GM12878 (cell line): ENCODE data around the gene GPR155. TPM values are rescaled to one million over a fixed set of nuclear protein-coding genes. Genes with fewer than 3 reads are reported as not detected.

Experiments
- ATAC-seq: fragments of 200-7000 bp; cut with Tn5 transposase; 3 replicates; pipeline ENCODE4 v1.9.1; 2020; ENCODE audit warnings: mild to moderate bottlenecking, moderate library complexity
- BruUV-seq: library from RNA; stranded (reverse); fragments of 400-500 nt; replicated peaks from 2 replicates; lab custom pipeline; 2021; lab: Mats Ljungman, UMichigan
- CTCF ChIA-PET: fragments of 300-600 bp; sonication (Branson Sonifier 250); formaldehyde crosslinking; extraction: SDS; loops from one replicate; lab custom pipeline; 2021; ENCODE audit warnings: inconsistent platforms; lab: Yijun Ruan, JAX
- POLR2A ChIA-PET: fragments of 350-600 bp; formaldehyde crosslinking; extraction: SDS; loops from one replicate; lab custom pipeline; 2021; ENCODE audit warnings: inconsistent platforms; lab: Charles Lee
- RAD21 ChIA-PET: fragments of 300-600 bp; sonication (Branson Sonifier 250); formaldehyde crosslinking; loops from one replicate; lab custom pipeline; 2023; ENCODE audit warnings: antibody characterized with exemption; ENCODE audit not compliant: unreplicated experiment; lab: Charles Lee
- SMC1A ChIA-PET: fragments of 300-600 bp; sonication (Branson Sonifier 250); formaldehyde crosslinking; loops from one replicate; lab custom pipeline; 2023; ENCODE audit not compliant: unreplicated experiment, uncharacterized antibody; lab: Charles Lee
- DNase-seq: peaks from one replicate; pipeline ENCODE4 v3.0.0-alpha.2; 2011; ENCODE audit warnings: low read depth, low spot score
- FAIRE-seq: peaks from 3 replicates; lab custom pipeline; 2011; peaks lifted over from hg19 to GRCh38; lab: Jason Lieb, UNC
- H2AFZ ChIP-seq: 2 replicates; pipeline ENCODE4 v1.6.0; 2011; ENCODE audit warnings: low read depth, low read length, control low read depth; ENCODE audit not compliant: control insufficient read depth
- H3K27ac ChIP-seq: 2 replicates; pipeline ENCODE4 v1.5.1; 2011; ENCODE audit warnings: control low read depth; ENCODE audit not compliant: control insufficient read depth, insufficient read depth
- H3K27me3 ChIP-seq, 2 experiments: replicated peaks in 1 of 2; 2 replicates each; pipeline versions ENCODE4 v1.6.0 to v1.6.1; 2011; ENCODE audit warnings: low read length in 1 of 2; ENCODE audit not compliant: control insufficient read depth in 2 of 2, insufficient read depth in 2 of 2
- H3K36me3 ChIP-seq, 2 experiments: 2 replicates each; pipeline ENCODE4 v1.5.1; 2011; ENCODE audit warnings: low read length in 1 of 2; ENCODE audit not compliant: control insufficient read depth in 2 of 2, insufficient read depth in 2 of 2
- H3K4me1 ChIP-seq: 2 replicates; pipeline ENCODE4 v1.6.1; 2011; ENCODE audit warnings: mild to moderate bottlenecking, low read length, moderate library complexity, mixed read lengths; ENCODE audit not compliant: control insufficient read depth, insufficient read depth
- H3K4me2 ChIP-seq: 2 replicates; pipeline ENCODE4 v1.6.0; 2011; ENCODE audit warnings: control low read depth; ENCODE audit not compliant: control insufficient read depth, insufficient read depth
- H3K4me3 ChIP-seq: fragments of 200-600 bp; sonication (generic); 2 replicates; pipeline ENCODE4 v1.5.1; 2016
- H3K79me2 ChIP-seq: 2 replicates; pipeline ENCODE4 v1.6.0; 2011; ENCODE audit warnings: low read length; ENCODE audit not compliant: control insufficient read depth, insufficient read depth
- H3K9ac ChIP-seq: 2 replicates; pipeline ENCODE4 v1.8.0; 2011; ENCODE audit warnings: low read length, control low read depth, mixed read lengths; ENCODE audit not compliant: control insufficient read depth, insufficient read depth
- H3K9me3 ChIP-seq: replicated peaks from 3 replicates; pipeline ENCODE4 v1.5.1; 2011; ENCODE audit warnings: mild to moderate bottlenecking, low read length; ENCODE audit not compliant: control insufficient read depth, insufficient read depth
- H4K20me1 ChIP-seq: 2 replicates; pipeline ENCODE4 v1.6.0; 2011; ENCODE audit not compliant: control insufficient read depth, insufficient read depth
- CBFB ChIP-seq: IDR thresholded peaks from 2 replicates; pipeline ENCODE4 v1.6.1; 2016; ENCODE audit warnings: antibody characterized with exemption, low read depth
- ESRRA ChIP-seq: IDR thresholded peaks from 2 replicates; pipeline ENCODE4 v1.6.1; 2012; ENCODE audit warnings: mild to moderate bottlenecking, low read length, improper control_type of control experiment
- EZH2 ChIP-seq: IDR thresholded peaks from 2 replicates; pipeline ENCODE4 v1.6.1; 2012; ENCODE audit warnings: low read depth, mild to moderate bottlenecking, control low read depth, inconsistent platforms, low read length, borderline replicate concordance; ENCODE audit not compliant: control insufficient read depth
- IKZF2 ChIP-seq, 2 experiments: fragments of 450-650 bp; IDR thresholded peaks; 2 replicates each; pipeline ENCODE4 v1.6.1; 2017; ENCODE audit warnings: mild to moderate bottlenecking in 2 of 2, moderate library complexity in 2 of 2
- NFYB ChIP-seq: IDR thresholded peaks from 2 replicates; pipeline ENCODE4 v1.6.1; 2011; ENCODE audit warnings: low read depth, mild to moderate bottlenecking, low read length, improper control_type of control experiment, moderate library complexity; ENCODE audit not compliant: insufficient read depth
- NR2C2 ChIP-seq: IDR thresholded peaks from 2 replicates; pipeline ENCODE4 v1.6.1; 2011; ENCODE audit warnings: borderline replicate concordance, low read depth; ENCODE audit not compliant: control insufficient read depth, insufficient read length
- SMARCA5 ChIP-seq: fragments of 450-650 bp; IDR thresholded peaks from 2 replicates; pipeline ENCODE4 v1.6.1; 2017; ENCODE audit warnings: mild to moderate bottlenecking
- STAT1 ChIP-seq: fragments of 450-650 bp; conservative IDR thresholded peaks from 2 replicates; pipeline ENCODE4 v1.6.1; 2014; ENCODE audit warnings: antibody characterized with exemption, mild to moderate bottlenecking
- SUZ12 ChIP-seq: fragments of 200-600 bp; sonication (generic); IDR thresholded peaks from one replicate; pipeline ENCODE4 v1.6.1; 2018; ENCODE audit warnings: antibody characterized with exemption, mild to moderate bottlenecking; ENCODE audit not compliant: unreplicated experiment
- YY1 ChIP-seq: IDR thresholded peaks from 2 replicates; pipeline ENCODE4 v1.6.1; 2011; ENCODE audit warnings: low read depth, mild to moderate bottlenecking, low read length
- in situ Hi-C: fragments of 300-500 bp; cut with MboI; formaldehyde crosslinking; loops from 9 replicates; pipeline ENCODE4 v1.14.3; 2018; ENCODE audit warnings: mixed read lengths
- intact Hi-C: fragments of 100-400 bp; cut with micrococcal nuclease; formaldehyde crosslinking; loops from one replicate; pipeline ENCODE4 v1.14.2; 2022; ENCODE audit not compliant: unreplicated experiment
- polyA plus RNA-seq, 11 experiments: library from polyadenylated mRNA; depleted of rRNA in 4 of 11; unstranded in 6 of 11; stranded (reverse) in 5 of 11; fragments of >200 nt; fragmentation: Nextera tagmentation in 4 of 11; fragmentation: Illumina TruSeq in 1 of 11; extraction: Ambion mirVana in 4 of 11; extraction: Trizol in 1 of 11; gene quantifications; 1 replicate in 1 of 11; 2 replicates in 10 of 11; pipeline versions ENCODE4 v1.2.1 to v1.2.3, GENCODE V29; 2011 to 2016; ENCODE audit warnings: inconsistent platforms in 2 of 11, missing spikeins in 2 of 11, low read depth in 1 of 11
- total RNA-seq, 4 experiments: library from RNA; depleted of rRNA in 3 of 4; stranded (reverse); fragments of >200 nt in 3 of 4; fragmentation: Illumina TruSeq in 1 of 4; extraction: Trizol in 1 of 4; gene quantifications; 2 replicates each; pipeline versions ENCODE4 v1.2.1 to v1.2.3, GENCODE V29; 2013 to 2021
- TF ChIP-seq, protein P1 (sequence below): fragments of 450-650 bp; IDR thresholded peaks from 2 replicates; pipeline ENCODE4 v1.6.1; 2017; ENCODE audit warnings: borderline replicate concordance
- TF ChIP-seq, protein P2 (sequence below): fragments of 450-650 bp; IDR thresholded peaks from 2 replicates; pipeline ENCODE4 v1.6.1; 2017; ENCODE audit warnings: mild to moderate bottlenecking
- TF ChIP-seq, protein P3 (sequence below): fragments of 450-650 bp; IDR thresholded peaks from 2 replicates; pipeline ENCODE4 v1.6.1; 2017; ENCODE audit warnings: antibody characterized with exemption, mild to moderate bottlenecking, moderate library complexity
- TF ChIP-seq, protein P4 (sequence below): IDR thresholded peaks from 2 replicates; pipeline ENCODE4 v1.6.1; 2012; ENCODE audit warnings: low read depth, low read length, improper control_type of control experiment
- TF ChIP-seq, protein P5 (sequence below): IDR thresholded peaks from 2 replicates; pipeline ENCODE4 v1.6.1; 2012; ENCODE audit warnings: low read depth, low read length, improper control_type of control experiment

The GPR155 gene
- total and polyA plus RNA-seq, 10 of the 15 experiments (the other 5 are each of a cell fraction or from before 2014, with no cell fraction given): 0.53 to 3.0 (median 1.5) TPM

DNA sequence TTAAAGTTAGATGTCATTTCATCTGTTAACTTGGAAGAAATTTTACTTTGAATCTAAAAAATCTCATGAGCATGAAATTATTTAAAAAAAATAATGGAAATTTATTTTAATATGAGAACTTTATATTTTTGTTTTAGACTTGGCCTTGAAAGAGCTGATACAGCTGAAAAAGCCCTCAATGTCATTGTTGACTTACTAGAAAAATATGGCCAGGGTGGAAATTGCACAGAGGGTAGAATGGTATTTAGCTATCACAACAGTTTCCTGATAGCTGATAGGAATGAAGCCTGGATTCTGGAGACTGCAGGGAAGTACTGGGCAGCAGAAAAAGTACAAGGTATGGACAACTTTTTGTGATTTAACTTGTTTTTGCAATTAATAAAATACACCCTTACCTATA, 86.0 kb downstream of the GPR155 start:
- in situ Hi-C loops: no loop called here
- no peak for ATAC-seq

More for the DNA sequence above, 86.0 kb downstream of the GPR155 start:
- no peaks in the 10 kb centered on the region for H3K27me3 ChIP-seq
- H3K4me2 ChIP-seq: no peak overlapping the region
- no peak overlapping the region for H2AFZ ChIP-seq
- intact Hi-C loops: no loop called here
- no peak for DNase-seq
- H3K4me3 ChIP-seq: no peak overlapping the region
- H3K79me2 ChIP-seq: peaks cover 1% of the 10 kb centered on the region
- BruUV-seq: no TSS peak
- H3K4me1 ChIP-seq: no peaks in the 10 kb centered on the region
- SMC1A ChIA-PET: interaction anchor here (0.8 to 1.2 kb wide), 4 partner anchors 8 to 349 kb away, joined by 3 read pairs; no protein-coding TSS in a partner anchor
- H3K9ac ChIP-seq: no peak overlapping the region
- H4K20me1 ChIP-seq: no peaks in the 10 kb centered on the region
- TF ChIP-seq STAT1: no peak
- TF ChIP-seq SMARCA5: no peak
- TF ChIP-seq, protein P1, sequence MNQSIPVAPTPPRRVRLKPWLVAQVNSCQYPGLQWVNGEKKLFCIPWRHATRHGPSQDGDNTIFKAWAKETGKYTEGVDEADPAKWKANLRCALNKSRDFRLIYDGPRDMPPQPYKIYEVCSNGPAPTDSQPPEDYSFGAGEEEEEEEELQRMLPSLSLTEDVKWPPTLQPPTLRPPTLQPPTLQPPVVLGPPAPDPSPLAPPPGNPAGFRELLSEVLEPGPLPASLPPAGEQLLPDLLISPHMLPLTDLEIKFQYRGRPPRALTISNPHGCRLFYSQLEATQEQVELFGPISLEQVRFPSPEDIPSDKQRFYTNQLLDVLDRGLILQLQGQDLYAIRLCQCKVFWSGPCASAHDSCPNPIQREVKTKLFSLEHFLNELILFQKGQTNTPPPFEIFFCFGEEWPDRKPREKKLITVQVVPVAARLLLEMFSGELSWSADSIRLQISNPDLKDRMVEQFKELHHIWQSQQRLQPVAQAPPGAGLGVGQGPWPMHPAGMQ: no peak
- TF ChIP-seq YY1: no peak
- no peak for TF ChIP-seq NR2C2
- no peak for TF ChIP-seq EZH2
- TF ChIP-seq SUZ12: no peak
- no peak for TF ChIP-seq NFYB
- TF ChIP-seq, protein P2, sequence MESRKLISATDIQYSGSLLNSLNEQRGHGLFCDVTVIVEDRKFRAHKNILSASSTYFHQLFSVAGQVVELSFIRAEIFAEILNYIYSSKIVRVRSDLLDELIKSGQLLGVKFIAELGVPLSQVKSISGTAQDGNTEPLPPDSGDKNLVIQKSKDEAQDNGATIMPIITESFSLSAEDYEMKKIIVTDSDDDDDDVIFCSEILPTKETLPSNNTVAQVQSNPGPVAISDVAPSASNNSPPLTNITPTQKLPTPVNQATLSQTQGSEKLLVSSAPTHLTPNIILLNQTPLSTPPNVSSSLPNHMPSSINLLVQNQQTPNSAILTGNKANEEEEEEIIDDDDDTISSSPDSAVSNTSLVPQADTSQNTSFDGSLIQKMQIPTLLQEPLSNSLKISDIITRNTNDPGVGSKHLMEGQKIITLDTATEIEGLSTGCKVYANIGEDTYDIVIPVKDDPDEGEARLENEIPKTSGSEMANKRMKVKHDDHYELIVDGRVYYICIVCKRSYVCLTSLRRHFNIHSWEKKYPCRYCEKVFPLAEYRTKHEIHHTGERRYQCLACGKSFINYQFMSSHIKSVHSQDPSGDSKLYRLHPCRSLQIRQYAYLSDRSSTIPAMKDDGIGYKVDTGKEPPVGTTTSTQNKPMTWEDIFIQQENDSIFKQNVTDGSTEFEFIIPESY: no peak
- TF ChIP-seq, protein P3, sequence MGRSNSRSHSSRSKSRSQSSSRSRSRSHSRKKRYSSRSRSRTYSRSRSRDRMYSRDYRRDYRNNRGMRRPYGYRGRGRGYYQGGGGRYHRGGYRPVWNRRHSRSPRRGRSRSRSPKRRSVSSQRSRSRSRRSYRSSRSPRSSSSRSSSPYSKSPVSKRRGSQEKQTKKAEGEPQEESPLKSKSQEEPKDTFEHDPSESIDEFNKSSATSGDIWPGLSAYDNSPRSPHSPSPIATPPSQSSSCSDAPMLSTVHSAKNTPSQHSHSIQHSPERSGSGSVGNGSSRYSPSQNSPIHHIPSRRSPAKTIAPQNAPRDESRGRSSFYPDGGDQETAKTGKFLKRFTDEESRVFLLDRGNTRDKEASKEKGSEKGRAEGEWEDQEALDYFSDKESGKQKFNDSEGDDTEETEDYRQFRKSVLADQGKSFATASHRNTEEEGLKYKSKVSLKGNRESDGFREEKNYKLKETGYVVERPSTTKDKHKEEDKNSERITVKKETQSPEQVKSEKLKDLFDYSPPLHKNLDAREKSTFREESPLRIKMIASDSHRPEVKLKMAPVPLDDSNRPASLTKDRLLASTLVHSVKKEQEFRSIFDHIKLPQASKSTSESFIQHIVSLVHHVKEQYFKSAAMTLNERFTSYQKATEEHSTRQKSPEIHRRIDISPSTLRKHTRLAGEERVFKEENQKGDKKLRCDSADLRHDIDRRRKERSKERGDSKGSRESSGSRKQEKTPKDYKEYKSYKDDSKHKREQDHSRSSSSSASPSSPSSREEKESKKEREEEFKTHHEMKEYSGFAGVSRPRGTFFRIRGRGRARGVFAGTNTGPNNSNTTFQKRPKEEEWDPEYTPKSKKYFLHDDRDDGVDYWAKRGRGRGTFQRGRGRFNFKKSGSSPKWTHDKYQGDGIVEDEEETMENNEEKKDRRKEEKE: no peak
- TF ChIP-seq ESRRA: no peak
- no peak for TF ChIP-seq CBFB
- TF ChIP-seq IKZF2 (IDR thresholded peaks at IDR 0.05): no peak
- TF ChIP-seq, protein P4, sequence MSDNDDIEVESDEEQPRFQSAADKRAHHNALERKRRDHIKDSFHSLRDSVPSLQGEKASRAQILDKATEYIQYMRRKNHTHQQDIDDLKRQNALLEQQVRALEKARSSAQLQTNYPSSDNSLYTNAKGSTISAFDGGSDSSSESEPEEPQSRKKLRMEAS: no peak
- TF ChIP-seq, protein P5, sequence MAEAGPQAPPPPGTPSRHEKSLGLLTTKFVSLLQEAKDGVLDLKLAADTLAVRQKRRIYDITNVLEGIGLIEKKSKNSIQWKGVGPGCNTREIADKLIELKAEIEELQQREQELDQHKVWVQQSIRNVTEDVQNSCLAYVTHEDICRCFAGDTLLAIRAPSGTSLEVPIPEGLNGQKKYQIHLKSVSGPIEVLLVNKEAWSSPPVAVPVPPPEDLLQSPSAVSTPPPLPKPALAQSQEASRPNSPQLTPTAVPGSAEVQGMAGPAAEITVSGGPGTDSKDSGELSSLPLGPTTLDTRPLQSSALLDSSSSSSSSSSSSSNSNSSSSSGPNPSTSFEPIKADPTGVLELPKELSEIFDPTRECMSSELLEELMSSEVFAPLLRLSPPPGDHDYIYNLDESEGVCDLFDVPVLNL: no peak
- POLR2A ChIA-PET: no interaction called here
- H3K27ac ChIP-seq: no peak overlapping the region
- no peak for FAIRE-seq
- H3K9me3 ChIP-seq: no peaks in the 10 kb centered on the region
- RAD21 ChIA-PET: no interaction called here
- H3K36me3 ChIP-seq: no peaks in the 10 kb centered on the region; a peak in 1 of 4 replicates
- CTCF ChIA-PET: interaction anchor here (0.6 to 1.1 kb wide), 2 partner anchors 11 to 244 kb away, joined by 3 read pairs; no protein-coding TSS in a partner anchor
